GM13976 (cell line): ENCODE data around the gene GPC6.

Source experiments
- DNase-seq: peaks from one replicate; pipeline ENCODE4 v3.0.0; 2012; ENCODE audit warnings: low spot score
- CTCF ChIP-seq: IDR thresholded peaks from 2 replicates; pipeline ENCODE4 v1.5.1; 2012; ENCODE audit warnings: borderline replicate concordance, mild to moderate bottlenecking; ENCODE audit not compliant: insufficient read depth; ENCODE audit errors: extremely low read depth, missing control alignments, control extremely low read depth
- in situ Hi-C: fragments of 300-500 bp; cut with MboI; formaldehyde crosslinking; loops from one replicate; pipeline ENCODE4 v1.12.0; 2022; ENCODE audit warnings: low sequenced_read_pairs, mixed read lengths, inconsistent platforms; ENCODE audit not compliant: unreplicated experiment

The GPC6 gene

GRCh38 chr13:93388701-93389100, 162.1 kb downstream of the GPC6 start:
- in situ Hi-C loops: no loop called here
- no peak for TF ChIP-seq CTCF
- no peak for DNase-seq

DNA sequence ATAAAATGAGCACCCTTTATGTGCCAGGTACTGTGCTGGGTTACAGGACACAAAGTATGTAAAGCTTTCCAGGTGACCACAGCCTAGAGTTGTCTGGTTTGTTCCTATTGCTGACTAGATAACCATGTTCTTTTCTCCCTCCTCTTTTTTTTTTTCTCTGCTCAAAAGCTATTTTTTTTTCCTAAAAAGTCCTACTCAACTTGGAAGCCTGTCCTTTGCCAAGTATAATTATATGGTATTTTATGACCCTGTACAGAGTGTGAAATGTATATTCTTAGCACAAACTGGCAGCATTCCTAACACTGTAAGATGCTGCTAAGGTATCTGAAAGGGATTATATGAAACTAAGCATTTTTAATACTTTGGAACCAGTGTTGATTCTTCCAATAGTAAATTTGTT, 171.0 kb downstream of the GPC6 start:
- DNase-seq: no peak
- in situ Hi-C loops: no loop called here
- no peak for TF ChIP-seq CTCF

GRCh38 chr13:93398167-93399035, 171.8 kb downstream of the GPC6 start:
- no peak for TF ChIP-seq CTCF
- in situ Hi-C loops: no loop called here

DNA sequence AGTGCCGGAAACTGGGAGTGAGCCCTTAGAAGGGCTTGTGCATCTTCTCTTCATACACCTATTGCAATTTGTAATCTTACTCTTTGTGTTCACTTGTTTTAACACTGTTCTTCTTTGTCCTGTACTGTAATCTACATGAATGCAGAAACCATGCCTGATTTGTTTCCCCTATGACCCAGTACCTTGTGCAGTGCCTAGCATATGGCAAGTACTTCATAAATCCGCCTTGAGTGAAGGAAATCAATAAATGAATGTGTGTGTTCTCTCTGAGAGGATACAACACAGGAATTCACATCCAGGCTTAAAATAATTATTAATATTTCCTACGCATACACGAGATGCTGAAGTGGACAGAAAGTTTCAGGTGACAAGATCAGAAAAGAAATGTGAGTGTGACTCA, 172.6 kb downstream of the GPC6 start:
- TF ChIP-seq CTCF: no peak
- DNase-seq: no peak
- in situ Hi-C loops: no loop called here

More at GRCh38 chr13:93398167-93399035, 171.8 kb downstream of the GPC6 start:
- no peak for DNase-seq

DNA sequence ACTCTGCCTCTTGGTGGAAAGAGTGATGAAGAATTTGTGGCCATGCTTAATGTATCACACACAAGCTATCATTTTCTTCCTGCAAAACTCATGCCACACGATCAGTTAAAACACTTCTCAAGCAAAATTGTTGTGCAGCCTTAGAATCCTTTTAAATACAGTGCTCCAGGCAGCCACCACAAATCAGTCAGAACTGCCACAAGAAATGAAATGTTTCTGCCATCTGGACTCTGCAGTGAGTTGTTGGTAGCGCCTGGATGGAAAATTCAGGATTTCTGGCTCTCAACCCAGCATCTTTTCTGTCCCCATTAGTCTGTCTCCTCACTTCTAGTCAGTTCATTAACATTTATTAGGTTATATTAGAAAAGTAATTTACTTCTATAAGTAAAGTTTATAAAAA, 179.5 kb downstream of the GPC6 start:
- no peak for DNase-seq
- in situ Hi-C loops: no loop called here

GRCh38 chr13:93407551-93407950, 180.9 kb downstream of the GPC6 start:
- TF ChIP-seq CTCF: no peak
- in situ Hi-C loops: no loop called here
- no peak for DNase-seq

More for the DNA sequence above, 179.5 kb downstream of the GPC6 start:
- no peak for TF ChIP-seq CTCF

DNA sequence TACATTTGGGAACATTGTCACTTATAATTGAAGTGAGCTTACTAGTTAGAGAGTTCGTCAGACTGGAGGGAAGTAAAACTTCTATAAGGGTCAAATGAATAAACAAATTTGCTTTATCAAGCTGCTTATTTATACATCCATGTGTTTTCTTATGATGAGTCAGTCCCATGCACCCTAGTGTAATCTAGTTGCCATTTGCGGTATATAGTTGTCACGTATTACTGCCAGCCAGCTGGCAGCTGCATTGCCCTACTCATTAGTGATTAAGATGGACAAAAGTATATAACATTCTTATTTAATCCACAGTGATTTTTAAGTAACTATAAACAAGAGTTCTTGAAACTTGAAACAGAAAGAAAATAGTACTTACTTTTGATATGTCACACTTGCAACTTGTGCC, 182.4 kb downstream of the GPC6 start:
- DNase-seq: no peak
- no peak for TF ChIP-seq CTCF
- in situ Hi-C loops: no loop called here
